PC-9 (cell line): ENCODE measurements around the gene GLCCI1. TPM values are rescaled to one million over a fixed set of nuclear protein-coding genes. Genes with fewer than 3 reads are reported as not detected.

ENCODE experiments used
- BruUV-seq: library from RNA; stranded (reverse); fragments of 400-500 nt; replicated peaks from 2 replicates; lab custom pipeline; 2021; lab: Mats Ljungman, UMichigan
- CTCF ChIA-PET: fragments of 300-600 bp; sonication (Branson Sonifier 250); formaldehyde crosslinking; loops from one replicate; lab custom pipeline; 2022; ENCODE audit warnings: antibody characterized with exemption; lab: Charles Lee
- POLR2A ChIA-PET: fragments of 300-600 bp; sonication (Branson Sonifier 250); formaldehyde crosslinking; loops from one replicate; lab custom pipeline; 2022; ENCODE audit warnings: antibody characterized with exemption; ENCODE audit not compliant: unreplicated experiment; lab: Charles Lee
- DNase-seq, 2 experiments: peaks; one replicate each; pipeline versions ENCODE4 v3.0.0 to v3.0.0-alpha.2; 2015 to 2022; ENCODE audit warnings: mixed read lengths in 1 of 2
- H2AFZ ChIP-seq: fragments of 200-600 bp; sonication (generic); 2 replicates; pipeline ENCODE4 v1.8.1; 2017; ENCODE audit warnings: antibody characterized with exemption
- H3F3A ChIP-seq: fragments of 200-600 bp; sonication (generic); 2 replicates; pipeline ENCODE4 v1.8.1; 2017; ENCODE audit warnings: antibody characterized with exemption, mild to moderate bottlenecking, low read depth; ENCODE audit not compliant: insufficient read depth
- H3K27ac ChIP-seq: fragments of 200-600 bp; sonication (generic); 2 replicates; pipeline ENCODE4 v1.6.1; 2016; ENCODE audit warnings: mixed run types
- H3K27me3 ChIP-seq: fragments of 200-600 bp; sonication (generic); 2 replicates; pipeline ENCODE4 v1.6.1; 2016; ENCODE audit warnings: low read depth, mixed run types; ENCODE audit not compliant: insufficient read depth
- H3K36me3 ChIP-seq: fragments of 200-600 bp; sonication (generic); 2 replicates; pipeline ENCODE4 v1.6.1; 2016; ENCODE audit warnings: low read depth, mixed run types
- H3K4me1 ChIP-seq: fragments of 200-600 bp; sonication (generic); replicated peaks from 2 replicates; pipeline ENCODE4 v1.6.1; 2016; ENCODE audit warnings: mixed run types; ENCODE audit not compliant: insufficient read depth
- H3K4me2 ChIP-seq: fragments of 200-600 bp; sonication (generic); 2 replicates; pipeline ENCODE4 v1.6.1; 2017; ENCODE audit warnings: mixed run types
- H3K4me3 ChIP-seq: fragments of 200-600 bp; sonication (generic); 2 replicates; pipeline ENCODE4 v1.6.1; 2016; ENCODE audit warnings: mixed run types
- H3K79me2 ChIP-seq: fragments of 200-600 bp; sonication (generic); 2 replicates; pipeline ENCODE4 v1.6.1; 2017; ENCODE audit warnings: low read depth, mixed run types
- H3K9me2 ChIP-seq: fragments of 200-600 bp; sonication (generic); 2 replicates; pipeline ENCODE4 v1.8.1; 2017; ENCODE audit warnings: mild to moderate bottlenecking; ENCODE audit not compliant: insufficient read depth
- H3K9me3 ChIP-seq: fragments of 200-600 bp; sonication (generic); 2 replicates; pipeline ENCODE4 v1.8.1; 2016; ENCODE audit warnings: low read depth; ENCODE audit not compliant: insufficient read depth
- H4K20me1 ChIP-seq: fragments of 200-600 bp; sonication (generic); 2 replicates; pipeline ENCODE4 v1.8.1; 2017; ENCODE audit not compliant: insufficient read depth
- CTCF ChIP-seq: fragments of 200-600 bp; sonication (generic); conservative IDR thresholded peaks from 2 replicates; pipeline ENCODE4 v1.6.1; 2017; ENCODE audit warnings: mixed run types, antibody characterized with exemption, mild to moderate bottlenecking, moderate library complexity
- EZH2 ChIP-seq: fragments of 200-600 bp; sonication (generic); IDR thresholded peaks from 2 replicates; pipeline ENCODE4 v1.8.0; 2017; ENCODE audit warnings: antibody characterized with exemption, low read depth
- intact Hi-C: fragments of 100-400 bp; cut with micrococcal nuclease; formaldehyde crosslinking; loops from one replicate; pipeline ENCODE4 v1.10.0; 2022; ENCODE audit not compliant: unreplicated experiment
- total RNA-seq: library from RNA; stranded (reverse); gene quantifications from 2 replicates; pipeline ENCODE4 v1.2.3, GENCODE V29; 2021

GLCCI1 gene
- total RNA-seq, 1 experiment from 2014 or later, result 42.1 TPM

- H3K9me2 ChIP-seq, result no peaks in the 10 kb centered on the region
- H4K20me1 ChIP-seq, result no peaks in the 10 kb centered on the region
- DNase-seq, result no peak
- no peaks in the 10 kb centered on the region for H3K79me2 ChIP-seq
- H3K4me2 ChIP-seq, result no peak overlapping the region
- no peaks in the 10 kb centered on the region for H3K36me3 ChIP-seq
- H3K27me3 ChIP-seq, result no peaks in the 10 kb centered on the region
- POLR2A ChIA-PET, result no interaction called here
- H3K27ac ChIP-seq, result no peak overlapping the region
- CTCF ChIA-PET, result no interaction called here
- H3K4me1 ChIP-seq, result no peaks in the 10 kb centered on the region
- no peaks in the 10 kb centered on the region for H3F3A ChIP-seq
- no peaks in the 10 kb centered on the region; the same call in 1 of the 2 replicates for H3K9me3 ChIP-seq
- H2AFZ ChIP-seq, result no peak overlapping the region
- intact Hi-C loops, result no loop called here
- no peak overlapping the region for H3K4me3 ChIP-seq
- no TSS peak for BruUV-seq
- TF ChIP-seq EZH2, result no peak
- no peak for TF ChIP-seq CTCF
Observed at GRCh38 chr7:7923818-7924217, 44.8 kb upstream of the GLCCI1 start.

- ChIA-PET POLR2A (no interaction called here), CTCF (no interaction called here)
- DNase-seq, result no peak
- Histone ChIP-seq H3K4me2 (no peak overlapping the region), H3K9me2 (no peaks in the 10 kb centered on the region), H3F3A (no peaks in the 10 kb centered on the region), H3K79me2 (no peaks in the 10 kb centered on the region), H3K27ac (no peak overlapping the region), H2AFZ (no peak overlapping the region), H3K4me3 (no peak overlapping the region), H3K4me1 (no peaks in the 10 kb centered on the region), H3K9me3 (no peaks in the 10 kb centered on the region; the same call in 1 of the 2 replicates), H3K36me3 (no peaks in the 10 kb centered on the region), H4K20me1 (no peaks in the 10 kb centered on the region), H3K27me3 (no peaks in the 10 kb centered on the region)
- no TSS peak for BruUV-seq
- intact Hi-C loops, result no loop called here
- TF ChIP-seq EZH2 (no peak), CTCF (no peak)
Observed at GRCh38 chr7:7924303-7924702, 44.3 kb upstream of the GLCCI1 start.

DNA sequence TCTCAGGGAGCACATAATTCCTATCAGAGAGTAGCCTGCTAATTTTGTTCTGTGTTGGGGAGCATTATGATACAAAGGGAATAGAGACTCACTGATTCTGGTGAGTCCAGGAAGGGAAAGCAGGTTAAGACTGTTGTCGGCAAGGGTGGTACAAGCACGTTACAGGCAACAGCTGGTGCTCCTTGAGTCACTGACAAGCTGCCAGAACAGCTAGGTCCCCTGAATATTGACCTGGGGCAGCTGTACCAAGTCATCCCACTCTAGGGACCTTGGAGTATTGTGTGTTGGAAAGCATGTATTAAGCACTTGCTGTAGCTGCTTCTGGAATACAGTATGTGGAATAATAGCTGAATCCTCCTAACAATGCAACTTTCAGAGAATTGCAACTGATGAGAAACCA lies 37.0 kb upstream of the GLCCI1 start:
- Histone ChIP-seq H3K79me2 (no peaks in the 10 kb centered on the region), H3K4me2 (no peak overlapping the region), H4K20me1 (no peaks in the 10 kb centered on the region), H3K9me2 (no peaks in the 10 kb centered on the region), H2AFZ (no peak overlapping the region), H3K27me3 (no peaks in the 10 kb centered on the region), H3K9me3 (no peaks in the 10 kb centered on the region; the same call in 1 of the 2 replicates), H3K36me3 (no peaks in the 10 kb centered on the region), H3F3A (no peaks in the 10 kb centered on the region), H3K27ac (no peak overlapping the region), H3K4me1 (no peaks in the 10 kb centered on the region), H3K4me3 (no peak overlapping the region)
- no peak for TF ChIP-seq CTCF
- TF ChIP-seq EZH2, result no peak
- no peak for DNase-seq
- CTCF ChIA-PET, result interaction anchor here (0.7 kb wide), 1 partner anchor 1303 kb away, joined by 5 read pairs; no protein-coding TSS in a partner anchor
- no TSS peak for BruUV-seq
- intact Hi-C loops, result no loop called here
- POLR2A ChIA-PET, result no interaction called here
